Esophagus squamous epithelium (tissue), 5 donors: ENCODE data around the gene TMEM256. TPM values are rescaled to one million over a fixed set of nuclear protein-coding genes. Genes with fewer than 3 reads are reported as not detected.

Source experiments
- DNase-seq: peaks from one replicate; lab custom pipeline; 2025; lab: John Stamatoyannopoulos, UW
- H3K27ac ChIP-seq, 4 donors: fragments of 200-600 bp; sonication (generic); one replicate each; pipeline ENCODE4 v1.5.1; 2016 to 2019; ENCODE audit warnings: mild to moderate bottlenecking in 1 of 4
- H3K27me3 ChIP-seq, 4 donors: fragments of 200-600 bp; sonication (generic); 1 replicate in 3 of 4; 2 replicates in 1 of 4; pipeline versions ENCODE4 v1.5.1 to v1.6.0; 2017 to 2021; ENCODE audit warnings: antibody characterized with exemption in 1 of 4
- H3K36me3 ChIP-seq, 3 donors: fragments of 200-600 bp; sonication (generic); one replicate each; pipeline ENCODE4 v1.5.1; 2016 to 2019
- H3K4me1 ChIP-seq, 3 donors: fragments of 200-600 bp; sonication (generic); one replicate each; pipeline ENCODE4 v1.5.1; 2017 to 2019
- H3K4me3 ChIP-seq, 4 donors: fragments of 200-600 bp; sonication (generic); 1 replicate in 3 of 4; 2 replicates in 1 of 4; pipeline ENCODE4 v1.5.1; 2016 to 2019; ENCODE audit warnings: mild to moderate bottlenecking in 2 of 4, moderate library complexity in 1 of 4
- H3K9me3 ChIP-seq, 3 donors: fragments of 200-600 bp; sonication (generic); one replicate each; pipeline ENCODE4 v1.5.1; 2016 to 2019
- POLR2A ChIP-seq, 4 donors: fragments of 450-650 bp; IDR thresholded peaks; one replicate each; pipeline ENCODE4 v1.6.1; 2017; ENCODE audit warnings: antibody characterized with exemption in 4 of 4, mild to moderate bottlenecking in 4 of 4, moderate library complexity in 3 of 4
- WGBS, 2 donors: methylation state at CpG; one replicate each; pipeline ENCODE4 v1.1.5; 2018; 5-methylcytosine and 5-hydroxymethylcytosine counted together
- intact Hi-C: fragments of 100-400 bp; cut with DNase I; formaldehyde crosslinking; loops from one replicate; pipeline ENCODE4 v1.15.0; 2022
- total RNA-seq, 4 donors: library from RNA; depleted of rRNA; stranded (reverse); fragments of >200 nt; gene quantifications; one replicate each; pipeline ENCODE4 v1.1.0, GENCODE V29; 2016
- TF ChIP-seq, protein P1 (sequence below), 6 experiments: fragments of 450-650 bp in 4 of 6; fragments of 200-600 bp in 2 of 6; sonication (generic) in 2 of 6; IDR thresholded peaks; one replicate each; pipeline ENCODE4 v1.5.1; 2016 to 2019; ENCODE audit warnings: antibody characterized with exemption in 6 of 6, mild to moderate bottlenecking in 4 of 6, moderate library complexity in 4 of 6
- donor health status: DM: yes; HTN: yes; CAD: no.

Gene TMEM256
- total RNA-seq, 4 donors from 2014 or later = 27.9 to 88.0 (median 66.7) TPM

GRCh38 chr17:7361906-7362305, 42.0 kb downstream of the TMEM256 start:
- TF ChIP-seq, protein P1, sequence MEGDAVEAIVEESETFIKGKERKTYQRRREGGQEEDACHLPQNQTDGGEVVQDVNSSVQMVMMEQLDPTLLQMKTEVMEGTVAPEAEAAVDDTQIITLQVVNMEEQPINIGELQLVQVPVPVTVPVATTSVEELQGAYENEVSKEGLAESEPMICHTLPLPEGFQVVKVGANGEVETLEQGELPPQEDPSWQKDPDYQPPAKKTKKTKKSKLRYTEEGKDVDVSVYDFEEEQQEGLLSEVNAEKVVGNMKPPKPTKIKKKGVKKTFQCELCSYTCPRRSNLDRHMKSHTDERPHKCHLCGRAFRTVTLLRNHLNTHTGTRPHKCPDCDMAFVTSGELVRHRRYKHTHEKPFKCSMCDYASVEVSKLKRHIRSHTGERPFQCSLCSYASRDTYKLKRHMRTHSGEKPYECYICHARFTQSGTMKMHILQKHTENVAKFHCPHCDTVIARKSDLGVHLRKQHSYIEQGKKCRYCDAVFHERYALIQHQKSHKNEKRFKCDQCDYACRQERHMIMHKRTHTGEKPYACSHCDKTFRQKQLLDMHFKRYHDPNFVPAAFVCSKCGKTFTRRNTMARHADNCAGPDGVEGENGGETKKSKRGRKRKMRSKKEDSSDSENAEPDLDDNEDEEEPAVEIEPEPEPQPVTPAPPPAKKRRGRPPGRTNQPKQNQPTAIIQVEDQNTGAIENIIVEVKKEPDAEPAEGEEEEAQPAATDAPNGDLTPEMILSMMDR (IDR thresholded peaks at IDR 0.05) = no peak
- no peak for TF ChIP-seq POLR2A (IDR thresholded peaks at IDR 0.05)
- intact Hi-C loops = no loop called here
- 39 to 46% methylated on average over 3 of the region's 3 CpGs for whole genome bisulfite sequencing, 2 donors
- Histone ChIP-seq H3K4me3 (no peak overlapping the region), H3K9me3 (no peaks in the 10 kb centered on the region), H3K27ac (no peak overlapping the region), H3K4me1 (peaks cover 0 to 12% (median 0%) of the 10 kb centered on the region in 3 donors), H3K36me3 (no peaks in the 10 kb centered on the region), H3K27me3 (no peaks in the 10 kb centered on the region)
- no peak for DNase-seq

- H3K36me3 ChIP-seq = no peaks in the 10 kb centered on the region
- no peak overlapping the region for H3K4me3 ChIP-seq
- intact Hi-C loops = loop anchor here (5.0 kb wide), 1 partner anchor 80 kb away; the partner anchor contains the start of genes FGF11 and TMEM102
- TF ChIP-seq, protein P1 (IDR thresholded peaks at IDR 0.05) = no peak
- no peak for TF ChIP-seq POLR2A (IDR thresholded peaks at IDR 0.05)
- no peak for DNase-seq
- no peaks in the 10 kb centered on the region for H3K9me3 ChIP-seq
- peaks cover 27 to 57% (median 37%) of the 10 kb centered on the region in 3 donors for H3K4me1 ChIP-seq
- H3K27me3 ChIP-seq = no peaks in the 10 kb centered on the region
- H3K27ac ChIP-seq = peak overlapping the region in 3 of 4 donors; percentile 38 to 100 (median 98)
- 67 to 79% methylated on average over 1 to 2 of the region's 2 CpGs for WGBS, 2 donors
Observed at GRCh38 chr17:7357381-7357780, 46.5 kb downstream of the TMEM256 start.

- H3K27ac ChIP-seq = peak overlapping the region; percentile 98 to 100 (median 98)
- WGBS, 2 donors = 56% methylated on average over 5 of the region's 8 CpGs; no CpG with 5 or more reads in 1 of the 2 donors
Observed at GRCh38 chr17:7356756-7357155, 47.1 kb downstream of the TMEM256 start.

GRCh38 chr17:7356072-7356549, 47.8 kb downstream of the TMEM256 start:
- Histone ChIP-seq H3K27me3 (no peaks in the 10 kb centered on the region), H3K4me1 (peaks cover 32 to 53% (median 39%) of the 10 kb centered on the region in 3 donors), H3K4me3 (peak overlapping the region in 1 of 4 donors; percentile 5), H3K36me3 (no peaks in the 10 kb centered on the region), H3K9me3 (no peaks in the 10 kb centered on the region), H3K27ac (peak overlapping the region; percentile 98 to 100 (median 98))
- intact Hi-C loops = loop anchor here (5.0 kb wide), 1 partner anchor 81 kb away; the partner anchor contains the start of genes FGF11 and TMEM102
- no peak for TF ChIP-seq POLR2A (IDR thresholded peaks at IDR 0.05)
- TF ChIP-seq, protein P1 (IDR thresholded peaks at IDR 0.05) = peak; percentile 85 to 96 (median 90)
- WGBS, 2 donors = 7 to 26% methylated on average over 3 of the region's 12 CpGs
- DNase-seq = no peak

More at GRCh38 chr17:7356756-7357155, 47.1 kb downstream of the TMEM256 start:
- no peak for DNase-seq
- H3K36me3 ChIP-seq = no peaks in the 10 kb centered on the region
- H3K4me1 ChIP-seq = peaks cover 29 to 54% (median 37%) of the 10 kb centered on the region in 3 donors
- no peak for TF ChIP-seq POLR2A (IDR thresholded peaks at IDR 0.05)
- TF ChIP-seq, protein P1 (IDR thresholded peaks at IDR 0.05) = no peak
- intact Hi-C loops = loop anchor here (5.0 kb wide), 1 partner anchor 81 kb away; the partner anchor contains the start of genes FGF11 and TMEM102
- peak overlapping the region in 1 of 4 donors; percentile 5 for H3K4me3 ChIP-seq
- H3K27me3 ChIP-seq = no peaks in the 10 kb centered on the region
- no peaks in the 10 kb centered on the region for H3K9me3 ChIP-seq

GRCh38 chr17:7355573-7355972, 48.3 kb downstream of the TMEM256 start:
- WGBS, 2 donors = 67 to 82% methylated on average over 7 to 8 of the region's 8 CpGs
- Histone ChIP-seq H3K4me1 (peaks cover 38 to 59% (median 43%) of the 10 kb centered on the region in 3 donors), H3K9me3 (no peaks in the 10 kb centered on the region), H3K27ac (peak overlapping the region; percentile 98 to 100 (median 98)), H3K27me3 (no peaks in the 10 kb centered on the region), H3K4me3 (no peak overlapping the region), H3K36me3 (no peaks in the 10 kb centered on the region)
- no peak for DNase-seq
- intact Hi-C loops = loop anchor here (5.0 kb wide), 1 partner anchor 82 kb away; the partner anchor contains the start of genes FGF11 and TMEM102
- TF ChIP-seq, protein P1 (IDR thresholded peaks at IDR 0.05) = no peak
- TF ChIP-seq POLR2A (IDR thresholded peaks at IDR 0.05) = no peak
